Effector CD4-positive, alpha-beta T cell (primary cell): ENCODE measurements around the gene PRMT3.
"Not testable (repeated sequence)": the region's sequence is repeated elsewhere in the genome, so short reads cannot be mapped to it uniquely, and the experiment has no call there.

ENCODE experiments used
- DNase-seq: peaks from one replicate; pipeline ENCODE4 v3.0.0-alpha.2; 2020
- total RNA-seq: gene quantifications from one replicate; lab custom pipeline; 2026; lab: John Stamatoyannopoulos, UW

The PRMT3 gene
- total RNA-seq = 25.0 reads per million, percentile 52 among the genes with 10 or more reads in this experiment

- DNase-seq = peak; percentile 96
These were observed at the start of gene PRMT3 for GRCh38 chr11:20387261-20388095. Gene PRMT3, plus strand, starts transcription at chr11:20387716. Its CDS starts 31 bp downstream, at chr11:20387747.

GRCh38 chr11:20342347-20343141 is 45.0 kb upstream of the PRMT3 start:
- DNase-seq = no peak

GRCh38 chr11:20351136-20351535 is 36.4 kb upstream of the PRMT3 start:
- no peak for DNase-seq

- DNase-seq = no peak
These were observed 35.7 kb upstream of the PRMT3 start for GRCh38 chr11:20351751-20352262.

- DNase-seq = no peak
These were observed 33.6 kb upstream of the PRMT3 start for GRCh38 chr11:20353829-20354434.

GRCh38 chr11:20355221-20356219 is 32.0 kb upstream of the PRMT3 start:
- DNase-seq = peak; percentile 23

- no peak for DNase-seq
These were observed 30.4 kb upstream of the PRMT3 start for GRCh38 chr11:20357150-20357549.

- peak; percentile 15 for DNase-seq
These were observed 26.9 kb upstream of the PRMT3 start for GRCh38 chr11:20360650-20361049.

GRCh38 chr11:20362481-20362880 is 25.0 kb upstream of the PRMT3 start:
- DNase-seq = no peak

GRCh38 chr11:20363149-20363499 is 24.4 kb upstream of the PRMT3 start:
- DNase-seq = no peak

GRCh38 chr11:20363500-20364340 is 23.8 kb upstream of the PRMT3 start, which contains the start of gene HTATIP2:
Gene HTATIP2, plus strand, starts transcription at chr11:20363714. Its CDS starts 524 bp downstream, at chr11:20364238.
- DNase-seq = peak; percentile 59

- DNase-seq = no peak
These were observed 23.1 kb upstream of the PRMT3 start for GRCh38 chr11:20364341-20364792.

GRCh38 chr11:20365465-20365864 is 22.1 kb upstream of the PRMT3 start:
- DNase-seq = not testable (repeated sequence)

GRCh38 chr11:20367313-20367948 is 20.1 kb upstream of the PRMT3 start:
- DNase-seq = no peak

- no peak for DNase-seq
These were observed 19.1 kb upstream of the PRMT3 start for GRCh38 chr11:20368438-20368837.

GRCh38 chr11:20369826-20370225 is 17.7 kb upstream of the PRMT3 start:
- no peak for DNase-seq

GRCh38 chr11:20372081-20372626 is 15.4 kb upstream of the PRMT3 start:
- no peak for DNase-seq

- DNase-seq = no peak
These were observed 14.4 kb upstream of the PRMT3 start for GRCh38 chr11:20373147-20373546.

- no peak for DNase-seq
These were observed 13.8 kb upstream of the PRMT3 start for GRCh38 chr11:20373568-20374209.
